Measurements from ENCODE around the gene LDLRAD4.

The LDLRAD4 gene

DNA sequence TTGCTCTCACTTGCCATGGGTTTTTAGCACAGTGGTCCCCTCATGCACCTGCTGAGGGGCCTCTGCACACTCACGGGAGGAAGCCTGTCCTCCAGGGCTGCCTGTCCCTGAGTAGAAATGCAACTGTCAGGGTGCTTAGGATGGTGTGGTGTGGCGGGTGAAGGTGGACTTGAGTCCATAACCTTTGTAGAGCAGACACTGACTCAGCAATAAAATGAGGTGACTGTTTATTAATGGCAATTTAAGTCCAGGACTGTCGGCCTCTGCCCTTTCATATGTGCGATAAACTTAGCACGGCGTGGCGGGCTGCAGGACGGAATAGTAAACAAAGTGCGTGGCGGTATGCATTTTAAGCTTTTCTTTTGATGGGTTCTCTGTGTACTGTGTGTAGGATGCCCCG lies 188.2 kb downstream of the LDLRAD4 start:
- DNase-seq (ENCODE audit: low spot score) = no peak

DNA sequence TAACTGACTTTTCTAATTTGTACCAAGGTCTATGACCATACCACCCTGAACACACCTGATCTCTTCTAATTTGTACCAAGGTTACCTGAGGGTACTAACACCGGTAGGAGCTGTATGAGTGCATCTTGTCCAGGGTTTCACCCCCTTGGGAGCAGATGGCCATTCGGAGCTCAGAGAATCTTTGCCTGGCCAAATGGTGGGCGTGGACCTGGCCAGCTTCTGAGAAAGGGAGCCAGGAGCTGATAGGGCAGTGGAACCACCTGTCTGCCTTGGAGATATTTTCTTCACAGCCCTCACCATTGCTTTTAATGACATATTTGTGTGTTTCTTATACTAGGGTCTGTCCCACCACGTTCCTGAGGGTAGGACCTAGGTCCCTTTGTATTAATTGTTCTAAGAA lies 188.9 kb downstream of the LDLRAD4 start:
- DNase-seq (ENCODE audit: low spot score) = no peak

DNA sequence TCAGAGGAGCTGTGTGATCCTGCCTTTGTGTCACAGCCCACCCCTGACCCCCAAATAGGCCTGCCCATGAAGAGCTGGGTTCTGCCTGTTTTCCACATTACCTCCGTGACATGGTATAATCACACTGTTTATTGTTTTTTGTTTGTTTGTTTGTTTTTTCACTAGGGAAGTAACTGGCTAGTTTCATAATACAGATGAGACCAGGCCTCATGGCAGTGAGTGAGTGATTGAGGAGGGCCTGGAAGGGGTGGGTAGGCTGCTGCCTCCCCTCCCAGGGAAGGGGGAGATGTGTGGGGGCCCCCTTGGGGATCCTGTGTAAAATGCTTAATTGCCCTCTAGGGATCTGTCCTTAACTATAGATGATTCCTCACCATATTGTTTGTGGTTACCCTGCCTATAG lies 190.5 kb downstream of the LDLRAD4 start:
- no peak for DNase-seq (ENCODE audit: low spot score)

DNA sequence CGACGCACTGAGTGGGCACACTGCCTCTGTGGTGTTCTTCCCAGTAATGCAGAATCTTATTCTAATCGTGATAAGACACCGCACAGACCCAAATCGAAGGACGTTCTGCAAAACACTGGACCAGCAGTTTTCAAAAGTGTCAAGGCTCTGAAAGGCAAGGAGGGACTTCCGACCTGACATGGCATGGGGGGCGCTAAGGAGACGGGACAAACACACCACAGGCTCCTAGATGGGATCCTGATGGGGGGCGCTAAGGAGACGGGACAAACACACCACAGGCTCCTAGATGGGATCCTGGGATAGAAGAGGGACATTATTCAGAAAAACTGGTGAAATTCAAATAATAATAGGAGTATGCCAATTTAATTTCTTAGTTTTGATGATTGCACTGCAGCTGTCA lies 191.4 kb downstream of the LDLRAD4 start:
- no peak for DNase-seq (ENCODE audit: low spot score)

DNA sequence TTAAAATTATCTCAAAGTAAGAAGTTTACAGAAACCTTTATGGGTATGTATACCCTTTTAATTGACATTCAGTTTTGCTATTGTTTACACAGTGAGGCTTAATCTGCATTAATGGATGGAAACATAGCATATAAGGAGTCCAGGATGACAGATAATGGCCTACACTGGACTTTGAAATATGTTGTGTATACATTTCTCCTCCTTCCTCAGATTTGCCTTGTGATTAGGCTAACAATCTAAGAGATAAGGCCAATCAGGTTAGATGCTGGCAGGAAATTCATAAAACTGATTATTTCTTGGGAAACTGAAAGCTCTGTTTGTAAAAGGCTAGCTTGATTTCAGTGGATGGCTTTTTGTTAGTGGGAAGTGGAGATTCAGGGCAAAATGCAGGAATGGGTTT lies 191.9 kb downstream of the LDLRAD4 start:
- DNase-seq (ENCODE audit: low spot score) = no peak

DNA sequence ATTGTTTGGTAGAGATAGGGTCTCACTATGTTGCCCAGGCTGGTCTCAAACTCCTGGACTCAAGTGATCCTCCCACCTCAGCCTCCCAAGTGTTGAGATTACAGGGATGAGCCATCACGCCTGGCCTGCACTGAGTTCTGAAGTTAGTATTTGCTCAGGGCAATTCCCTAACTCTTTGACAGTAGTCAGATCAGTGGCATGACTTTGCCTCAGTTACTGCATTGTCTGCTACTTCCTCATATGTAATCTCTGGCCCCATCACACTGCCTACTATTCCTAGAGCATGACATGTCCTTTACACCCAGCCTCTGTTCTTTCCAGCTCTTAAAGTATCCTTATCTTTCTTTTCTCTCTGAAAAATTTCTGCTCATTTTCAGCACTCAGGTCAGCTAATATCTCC lies 193.5 kb downstream of the LDLRAD4 start:
- DNase-seq (ENCODE audit: low spot score) = no peak

DNA sequence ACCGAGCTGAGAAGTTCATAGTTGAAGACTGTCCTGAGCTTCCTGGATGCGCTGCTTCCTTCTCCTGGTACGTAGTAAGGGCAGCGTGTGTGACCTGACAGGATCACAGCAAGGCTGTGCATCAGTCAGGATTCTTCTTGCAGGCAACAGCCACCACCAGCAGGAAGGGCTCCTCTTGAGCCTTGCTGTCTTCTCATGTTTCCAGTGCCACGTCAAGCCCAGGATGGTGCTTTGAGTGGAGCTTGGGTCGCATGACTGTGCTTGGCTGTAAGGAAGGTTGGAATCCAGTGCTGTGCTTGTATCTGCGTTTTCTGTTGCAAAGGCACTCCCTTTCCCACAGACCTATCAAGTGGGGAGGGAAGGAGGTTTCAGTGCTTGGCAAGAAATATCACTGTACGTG lies 194.3 kb downstream of the LDLRAD4 start:
- DNase-seq (ENCODE audit: low spot score) = no peak

DNA sequence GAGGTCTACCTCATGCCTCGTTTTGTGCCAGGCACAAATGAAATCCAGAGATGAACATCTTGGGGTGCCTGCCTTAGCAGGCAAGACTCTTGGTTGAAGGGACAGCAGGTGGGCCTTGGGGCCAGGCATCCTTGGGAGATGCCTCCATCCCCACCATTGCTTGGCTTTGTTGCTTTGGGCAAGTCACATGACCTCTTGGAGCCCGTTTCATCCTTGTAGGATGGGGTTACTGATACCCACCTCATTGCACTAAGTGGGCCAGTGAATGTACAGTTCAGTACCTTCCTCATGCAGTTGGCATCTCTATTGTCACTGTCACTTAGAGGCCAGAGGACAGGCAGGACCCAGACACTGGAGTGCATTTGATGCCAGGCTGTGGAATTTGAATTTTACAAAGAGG lies 195.5 kb downstream of the LDLRAD4 start:
- DNase-seq (ENCODE audit: low spot score) = no peak

DNA sequence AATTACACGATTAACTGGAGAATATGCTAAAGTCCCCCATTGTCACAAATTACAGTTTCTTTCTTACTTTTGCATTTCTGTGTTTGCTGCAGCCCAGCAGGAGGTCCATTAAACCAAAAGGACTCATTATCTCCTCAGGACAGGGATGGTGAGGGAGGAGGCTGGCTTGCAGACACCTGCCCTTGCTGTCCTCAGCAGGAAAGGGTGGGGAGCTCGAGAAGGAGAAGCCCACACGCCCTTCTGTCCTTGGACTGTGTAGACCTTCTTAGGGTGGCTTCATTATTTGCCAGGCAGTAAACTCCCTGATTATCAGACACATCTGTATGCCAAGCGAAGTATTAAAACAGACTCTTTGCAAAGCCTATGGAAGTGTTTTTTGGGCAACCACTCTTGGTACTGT lies 196.0 kb downstream of the LDLRAD4 start:
- DNase-seq (ENCODE audit: low spot score) = no peak

DNA sequence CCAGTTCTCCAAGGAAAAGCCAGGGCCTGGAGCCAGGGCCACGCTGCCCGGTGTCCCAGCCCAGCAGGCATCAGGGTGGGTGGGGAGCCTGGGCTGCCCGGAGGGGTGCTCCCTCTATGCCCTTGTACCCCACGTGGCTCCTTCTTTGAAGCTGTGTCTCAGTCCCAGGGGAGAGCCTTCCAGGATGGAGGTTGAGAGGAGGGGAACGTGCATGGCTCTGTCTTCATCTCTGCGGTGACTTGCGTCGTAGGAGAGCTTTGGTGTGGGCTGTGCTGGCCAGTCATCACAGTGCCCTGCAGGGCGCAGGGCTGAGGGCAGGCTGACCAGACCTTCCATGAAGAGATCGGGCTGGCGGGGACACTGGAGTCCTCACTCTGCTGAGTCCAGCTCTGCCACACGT lies 197.2 kb downstream of the LDLRAD4 start:
- DNase-seq (ENCODE audit: low spot score) = no peak

DNA sequence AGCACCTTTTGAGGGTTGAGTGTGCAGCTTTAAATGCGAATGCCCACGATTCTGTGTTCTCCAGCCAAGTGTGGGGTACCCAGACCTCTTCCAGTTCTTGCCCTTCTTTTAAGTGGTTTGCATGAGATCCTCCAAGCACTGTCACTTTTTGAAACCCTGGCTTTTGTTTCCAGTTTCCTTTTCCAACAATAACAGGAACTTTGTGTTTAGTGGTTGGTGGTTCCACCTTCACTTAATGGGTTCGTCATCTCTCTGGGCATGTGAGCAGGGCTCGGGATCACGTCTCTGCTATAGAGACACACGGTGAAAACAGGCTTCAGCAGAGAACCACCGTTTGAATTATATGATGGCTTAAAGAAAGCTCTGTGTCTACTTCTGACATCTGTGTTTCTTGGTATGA lies 197.6 kb downstream of the LDLRAD4 start:
- no peak for DNase-seq (ENCODE audit: low spot score)

DNA sequence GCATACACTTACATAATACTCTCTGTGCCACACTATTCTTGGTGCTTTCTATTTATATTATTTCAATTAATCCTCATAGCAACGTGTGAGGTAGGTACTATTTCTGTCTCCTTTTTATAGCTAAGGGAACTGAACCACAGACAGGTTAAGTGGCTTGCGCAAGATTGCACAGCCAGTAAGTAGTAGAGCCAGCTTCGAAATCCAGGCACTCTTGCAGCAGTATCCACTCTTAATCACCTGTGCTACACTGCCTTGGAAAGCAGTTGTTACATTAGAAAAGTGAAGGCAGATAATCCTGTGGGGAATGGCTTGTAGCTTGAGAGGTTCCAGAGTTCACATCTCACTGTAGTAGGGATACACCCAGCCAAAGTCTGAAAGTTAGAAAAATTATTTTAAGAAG lies 198.3 kb downstream of the LDLRAD4 start:
- DNase-seq (ENCODE audit: low spot score) = no peak

DNA sequence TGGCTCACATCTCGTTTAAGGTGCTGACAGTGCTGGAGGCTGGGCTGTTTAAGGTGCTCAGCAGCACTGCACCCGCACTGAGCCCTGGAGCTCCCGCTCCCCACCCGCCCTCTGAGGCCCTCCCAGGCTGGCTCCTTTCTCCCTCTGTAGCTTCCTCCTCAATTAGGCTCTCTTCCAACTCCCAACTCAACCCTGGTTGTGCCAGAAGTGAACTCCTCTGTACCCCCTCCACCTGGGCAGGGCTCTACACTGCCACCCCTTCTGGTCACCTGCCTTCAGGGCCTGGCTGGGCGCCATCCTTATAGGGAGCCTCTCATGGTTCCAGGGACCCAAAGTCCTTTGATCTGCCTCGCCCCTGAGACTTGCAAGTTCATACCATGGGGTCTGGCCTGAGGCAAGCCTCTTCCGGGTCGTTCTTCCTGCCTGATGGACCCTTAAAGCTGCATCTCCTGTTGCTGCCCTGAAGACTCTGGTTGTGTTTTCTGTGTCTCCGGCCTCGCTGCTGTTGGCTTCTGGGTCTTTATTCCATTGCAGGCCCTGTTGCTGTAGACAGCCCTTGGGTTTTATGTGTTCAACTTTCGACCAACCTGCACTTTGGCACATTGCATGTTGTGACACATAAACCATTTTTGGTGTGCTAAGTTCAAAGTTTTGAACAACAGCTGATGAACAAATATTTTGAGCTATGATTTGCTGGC lies 199.6 kb downstream of the LDLRAD4 start:
- DNase-seq (ENCODE audit: low spot score) = no peak

DNA sequence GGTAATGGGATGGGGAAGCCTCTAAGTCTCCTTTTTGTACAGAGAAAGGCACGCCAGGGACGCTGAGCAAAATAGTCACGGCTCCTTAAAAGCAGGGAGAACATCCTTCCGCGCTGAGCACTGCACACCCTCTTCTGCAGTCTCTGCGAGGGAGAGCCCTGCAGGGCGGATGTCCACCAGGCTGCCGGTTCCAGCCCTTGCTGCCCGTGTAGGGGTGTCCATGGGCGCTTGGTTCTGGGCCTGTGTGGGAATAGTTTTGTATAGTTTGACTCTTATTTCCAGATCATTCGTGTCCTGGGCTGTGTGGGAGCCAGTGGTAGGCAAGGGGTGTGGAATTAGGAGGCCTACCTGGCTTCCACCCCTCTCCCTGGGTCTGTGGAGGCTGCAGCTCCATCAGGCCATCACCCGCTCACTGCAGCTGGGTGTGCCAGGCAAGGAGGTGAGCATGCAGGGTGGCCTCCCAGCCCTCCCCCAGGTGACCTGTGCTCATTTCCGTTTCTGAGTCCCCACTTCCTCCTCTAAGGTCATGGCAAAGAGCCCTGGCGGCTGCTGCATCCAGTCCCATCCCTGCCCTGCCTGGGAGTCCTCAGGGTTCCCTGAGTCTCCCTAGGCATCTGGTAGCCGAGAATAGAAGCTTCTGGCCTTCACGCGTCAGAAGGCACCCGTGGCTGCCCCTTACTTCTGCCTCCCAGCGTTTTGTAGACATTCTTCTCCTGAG lies 202.6 kb downstream of the LDLRAD4 start:
- no peak for DNase-seq (ENCODE audit: low spot score)

DNA sequence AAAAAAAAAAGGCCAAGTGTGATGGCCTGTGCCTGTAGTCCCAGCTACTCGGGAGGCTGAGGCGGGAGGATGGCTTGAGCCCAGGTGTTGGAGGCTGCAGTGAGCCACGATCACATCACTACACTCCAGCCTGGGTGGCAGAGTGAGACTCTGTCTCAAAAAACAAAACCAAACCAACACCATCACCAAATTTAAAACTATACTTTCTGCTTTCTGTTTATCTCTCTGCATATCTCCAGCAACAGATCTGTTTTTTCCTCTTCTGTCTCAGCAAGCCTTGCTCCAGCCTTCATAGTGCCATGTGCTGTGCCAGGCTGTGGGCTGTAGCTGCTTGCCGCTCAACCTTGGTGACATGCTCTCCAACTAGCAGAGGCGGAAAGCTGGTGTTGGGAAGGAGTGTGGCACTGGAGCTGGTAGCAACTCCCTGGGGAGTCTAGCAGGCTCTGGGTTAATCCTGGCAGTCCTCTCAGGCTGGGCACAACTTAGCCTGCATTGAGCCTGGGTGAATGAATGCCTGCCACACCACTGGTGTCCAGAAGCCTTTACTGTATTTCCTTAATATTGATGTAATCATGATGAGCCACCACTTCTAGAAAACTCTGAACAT lies 204.1 kb downstream of the LDLRAD4 start:
- no peak for DNase-seq (ENCODE audit: low spot score)

DNA sequence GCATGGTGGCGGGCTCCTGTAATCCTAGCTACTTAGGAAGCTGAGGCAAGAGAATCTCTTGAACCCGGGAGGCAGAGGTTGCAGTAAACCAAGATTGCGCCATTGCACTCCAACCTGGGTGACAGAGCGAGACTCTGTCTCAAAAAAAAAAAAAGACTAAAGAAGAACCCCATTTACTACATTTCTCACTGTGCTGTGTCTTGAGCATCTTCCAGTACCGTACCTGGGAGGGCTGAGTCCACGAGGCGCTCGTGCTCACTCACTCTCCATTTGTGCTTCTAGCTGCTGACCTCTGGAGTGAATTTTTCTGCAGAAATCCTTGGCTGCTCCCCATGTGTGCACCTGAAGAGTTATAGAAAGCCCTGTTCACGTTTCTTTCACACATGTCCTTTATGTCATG lies 204.8 kb downstream of the LDLRAD4 start:
- DNase-seq (ENCODE audit: low spot score) = no peak

DNA sequence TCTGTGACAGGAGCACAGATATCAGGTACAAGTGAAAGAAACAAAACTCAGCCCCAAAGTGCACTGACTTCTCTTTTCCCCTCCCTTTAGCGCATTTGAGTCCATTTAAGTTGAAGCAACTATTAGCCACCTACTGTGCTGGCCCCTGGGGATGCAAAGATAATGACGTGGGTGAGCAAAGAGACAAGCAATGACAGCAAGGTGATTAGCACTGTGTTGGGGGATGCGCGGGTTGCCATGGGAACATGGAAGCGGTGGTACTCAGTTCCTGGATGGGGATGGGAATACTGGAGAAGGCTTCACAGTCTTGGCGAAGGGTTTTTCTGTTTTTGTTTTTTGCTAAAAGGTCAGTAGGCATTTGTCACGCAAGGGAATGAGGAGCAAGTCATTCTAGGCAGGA lies 205.8 kb downstream of the LDLRAD4 start:
- no peak for DNase-seq (ENCODE audit: low spot score)

DNA sequence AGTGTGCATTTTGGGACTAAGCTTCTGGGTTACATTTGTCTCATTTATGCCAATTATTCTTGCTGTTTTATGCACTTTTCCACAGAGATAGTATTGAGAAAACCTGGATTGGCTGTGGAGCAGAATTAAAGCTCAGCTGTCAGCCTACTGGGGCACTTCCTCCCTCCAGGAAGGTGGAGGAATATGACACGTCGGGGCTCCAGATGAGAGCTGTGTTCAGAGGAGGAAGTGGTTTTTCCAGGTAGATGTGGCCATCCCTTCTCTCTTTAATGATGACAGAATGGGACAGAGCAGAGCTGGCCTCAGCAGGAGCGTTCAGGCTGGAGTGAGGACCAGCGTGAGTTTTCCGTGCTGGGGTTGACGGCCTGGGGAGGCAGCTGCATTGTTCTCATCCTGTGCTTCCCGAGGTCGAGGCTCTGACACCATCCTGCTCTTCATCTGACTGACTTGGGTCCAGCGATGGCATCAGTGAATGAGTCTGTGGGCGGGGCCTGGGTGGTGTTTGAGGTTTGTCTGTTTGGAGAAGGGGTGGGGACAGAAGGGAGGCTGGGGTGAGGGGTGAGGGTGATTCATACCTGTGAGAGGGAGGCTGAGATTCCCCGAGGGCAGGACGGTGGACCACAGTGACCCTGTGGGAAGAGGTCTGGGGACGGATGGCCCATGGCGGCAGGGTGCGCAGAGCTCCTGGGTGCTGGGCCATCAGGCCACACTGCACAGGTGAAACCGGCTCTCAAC lies 207.0 kb downstream of the LDLRAD4 start:
- no peak for DNase-seq (ENCODE audit: low spot score)

DNA sequence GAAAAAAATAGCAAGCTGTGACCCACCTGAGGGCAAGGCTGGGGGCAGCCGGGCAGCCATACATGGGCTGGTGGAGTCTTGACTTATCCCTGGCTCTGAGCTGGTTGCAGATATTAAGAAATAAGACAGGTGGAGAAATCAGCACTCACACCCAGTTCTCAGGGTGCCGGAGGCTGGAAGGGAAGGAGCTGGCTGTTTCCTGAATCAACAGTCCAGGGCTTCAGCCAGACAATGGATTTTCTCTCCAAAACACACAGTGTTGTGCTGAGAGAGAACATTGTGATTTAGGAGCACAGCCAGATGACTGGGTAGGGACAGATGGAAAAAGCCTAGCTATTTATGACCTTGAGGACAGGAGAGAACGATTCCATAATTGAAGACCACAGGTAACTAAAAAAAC lies 208.8 kb downstream of the LDLRAD4 start:
- no peak for DNase-seq (ENCODE audit: low spot score)

DNA sequence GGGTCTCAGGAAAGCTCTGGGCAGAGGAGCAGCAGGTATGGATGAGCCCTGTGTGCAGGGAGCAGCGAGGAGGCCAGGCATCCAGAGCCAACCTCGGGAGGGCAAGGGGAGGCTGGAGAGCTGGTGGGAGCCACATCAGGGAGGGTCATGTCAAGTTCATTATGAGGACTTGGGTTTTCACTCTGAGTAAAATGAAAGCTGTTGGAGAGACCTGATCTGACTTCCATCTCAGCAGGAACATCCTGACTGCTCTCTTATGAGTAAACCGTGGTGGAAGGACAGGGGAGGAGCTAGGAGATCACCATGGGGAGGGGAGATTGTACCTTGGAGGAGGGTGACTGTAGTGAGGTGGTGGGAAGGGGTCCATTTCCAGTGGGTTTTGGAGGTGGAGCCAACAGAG lies 209.8 kb downstream of the LDLRAD4 start:
- DNase-seq (ENCODE audit: low spot score) = no peak

DNA sequence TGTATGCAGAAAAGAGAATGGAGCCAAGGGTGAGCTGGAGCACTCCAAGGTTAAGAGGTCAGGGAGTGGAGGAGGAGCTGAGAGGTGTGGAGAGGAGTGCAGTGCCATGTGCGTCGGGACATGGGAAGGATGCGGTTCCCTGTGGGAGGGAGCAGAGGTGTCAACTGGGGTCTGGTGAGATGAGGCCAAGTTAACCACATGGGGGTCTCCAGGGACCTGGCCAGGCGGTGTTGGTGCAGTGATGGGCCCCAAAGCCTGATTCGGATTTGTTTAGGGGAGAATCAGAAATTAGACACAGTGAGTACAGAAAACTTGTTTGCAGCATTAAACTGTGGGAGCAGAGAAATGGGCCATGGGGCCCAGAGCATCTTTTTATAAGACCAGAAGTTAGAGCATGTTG lies 210.5 kb downstream of the LDLRAD4 start:
- DNase-seq (ENCODE audit: low spot score) = no peak

DNA sequence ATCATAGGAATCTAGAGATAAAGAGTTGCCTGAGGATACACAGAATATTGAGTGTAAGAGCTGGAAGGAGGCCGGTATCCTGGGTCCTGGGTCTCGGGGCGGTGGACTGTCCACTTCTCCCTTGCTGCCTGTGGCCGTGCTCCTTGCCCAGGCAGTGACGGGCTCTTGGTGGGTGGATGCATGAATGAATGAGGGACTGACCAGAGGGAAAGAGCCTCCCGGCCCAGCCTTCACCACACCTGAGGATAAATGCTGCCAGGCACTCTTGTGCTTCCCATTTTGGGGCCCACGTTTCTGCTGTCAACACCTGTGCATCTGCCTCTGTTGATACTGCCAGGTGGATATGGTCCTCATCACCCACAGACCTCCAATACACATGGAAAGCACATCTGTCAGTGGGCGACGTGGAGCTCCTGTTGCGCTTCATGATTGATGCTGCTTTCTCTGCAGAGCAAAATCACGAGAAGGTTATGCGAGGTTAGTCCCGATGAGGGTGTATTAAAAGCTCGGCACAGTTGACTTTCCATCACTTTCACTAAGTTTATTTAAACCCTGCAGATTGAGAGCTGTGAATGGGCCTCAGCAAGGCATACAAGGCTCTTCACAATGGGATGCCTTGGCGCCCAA lies 211.4 kb downstream of the LDLRAD4 start:
- no peak for DNase-seq (ENCODE audit: low spot score)

DNA sequence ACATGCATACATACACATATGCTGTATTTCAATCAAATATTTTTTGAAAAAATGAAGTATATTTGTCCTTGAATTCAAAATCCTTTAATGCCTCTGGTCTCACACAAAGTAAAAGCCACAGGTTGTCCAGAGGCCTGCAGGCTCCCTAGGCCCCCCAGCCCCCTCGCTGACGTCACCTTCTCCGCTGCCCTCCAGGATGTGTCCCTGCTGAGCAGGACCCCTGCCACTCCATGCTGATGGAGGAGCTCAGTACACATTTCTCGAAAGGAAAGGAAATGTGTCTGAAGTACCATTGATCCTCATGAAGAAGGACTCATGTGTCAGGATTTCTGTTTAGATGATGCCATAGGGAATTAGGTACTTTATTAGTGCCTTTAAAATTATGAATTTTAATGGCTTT lies 212.1 kb downstream of the LDLRAD4 start:
- no peak for DNase-seq (ENCODE audit: low spot score)
